Calu3 (cell line): ENCODE results near the gene LDLRAD4. TPM values are rescaled to one million over a fixed set of nuclear protein-coding genes. Genes with fewer than 3 reads are reported as not detected.

ENCODE experiments used
- BruUV-seq: library from RNA; stranded (reverse); fragments of 400-500 nt; replicated peaks from 2 replicates; lab custom pipeline; 2021; lab: Mats Ljungman, UMichigan
- CTCF ChIA-PET: fragments of 300-600 bp; sonication (Branson Sonifier 250); formaldehyde crosslinking; loops from one replicate; lab custom pipeline; 2022; ENCODE audit warnings: antibody characterized with exemption; lab: Charles Lee
- DNase-seq: peaks from one replicate; pipeline ENCODE4 v3.0.0; 2022
- H3K27ac Mint-ChIP-seq: one replicate; pipeline ENCODE4 v1.8.0; 2022; ENCODE audit warnings: mixed read lengths; ENCODE audit not compliant: unreplicated experiment
- H3K27me3 Mint-ChIP-seq: one replicate; pipeline ENCODE4 v1.8.0; 2022; ENCODE audit warnings: mixed read lengths; ENCODE audit not compliant: unreplicated experiment
- H3K36me3 Mint-ChIP-seq: one replicate; pipeline ENCODE4 v1.8.0; 2022; ENCODE audit warnings: mild to moderate bottlenecking, moderate library complexity, mixed read lengths; ENCODE audit not compliant: insufficient read depth, unreplicated experiment
- H3K4me1 Mint-ChIP-seq: one replicate; pipeline ENCODE4 v1.8.0; 2022; ENCODE audit warnings: mild to moderate bottlenecking, low read depth, mixed read lengths; ENCODE audit not compliant: unreplicated experiment
- H3K4me3 Mint-ChIP-seq: one replicate; pipeline ENCODE4 v1.8.0; 2022; ENCODE audit warnings: mild to moderate bottlenecking, low read depth, moderate library complexity, mixed read lengths; ENCODE audit not compliant: unreplicated experiment
- H3K9me3 Mint-ChIP-seq: one replicate; pipeline ENCODE4 v1.8.0; 2022; ENCODE audit warnings: low read depth, mixed read lengths; ENCODE audit not compliant: unreplicated experiment
- CTCF ChIP-seq: fragments of 200-600 bp; IDR thresholded peaks from one replicate; pipeline ENCODE4 v1.8.0; 2022; ENCODE audit warnings: antibody characterized with exemption; ENCODE audit not compliant: unreplicated experiment
- intact Hi-C: fragments of 100-400 bp; cut with micrococcal nuclease; formaldehyde crosslinking; loops from one replicate; pipeline ENCODE4 v1.10.0; 2022; ENCODE audit not compliant: unreplicated experiment
- total RNA-seq: library from RNA; stranded (reverse); gene quantifications from 2 replicates; pipeline ENCODE4 v1.2.3, GENCODE V29; 2022

Gene LDLRAD4
- total RNA-seq, 1 experiment from 2014 or later: 0.50 TPM

GRCh38 chr18:13581496-13582177 is 363.1 kb downstream of the LDLRAD4 start:
- Mint-ChIP-seq H3K4me1 (no peaks in the 10 kb centered on the region), H3K4me3 (no peak overlapping the region), H3K36me3 (no peaks in the 10 kb centered on the region), H3K27me3 (peaks cover 52% of the 10 kb centered on the region), H3K9me3 (no peaks in the 10 kb centered on the region), H3K27ac (no peak overlapping the region)
- CTCF ChIA-PET: no interaction called here
- no TSS peak for BruUV-seq
- DNase-seq: no peak
- intact Hi-C loops: no loop called here
- no peak for TF ChIP-seq CTCF

DNA sequence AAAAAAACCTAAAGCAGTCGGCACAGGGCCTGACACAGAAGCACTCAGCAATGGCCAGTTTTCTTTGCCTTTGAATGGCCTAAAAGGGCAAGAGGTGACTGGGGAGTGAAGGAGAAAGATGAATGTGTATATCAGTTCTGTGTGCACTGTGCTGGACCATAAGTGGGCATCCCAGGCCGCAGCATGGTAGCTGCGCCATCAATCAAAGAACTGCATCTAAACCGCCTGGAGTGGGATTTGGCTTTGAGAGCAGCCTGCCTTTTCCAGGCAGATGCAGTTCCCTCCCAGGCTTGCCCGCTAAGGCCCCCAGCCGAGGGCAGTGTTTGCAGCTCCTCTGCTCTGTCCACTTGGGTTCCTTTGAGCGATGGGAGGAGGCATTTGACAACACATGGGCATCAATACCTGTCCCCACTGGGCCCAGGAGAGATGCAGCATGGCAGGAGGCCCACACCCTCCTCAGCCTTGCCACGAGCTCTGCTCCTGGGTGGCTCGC is 363.7 kb downstream of the LDLRAD4 start:
- DNase-seq: no peak
- no TSS peak for BruUV-seq
- no peak overlapping the region for H3K4me3 Mint-ChIP-seq
- CTCF ChIA-PET: interaction anchor here (0.6 to 0.8 kb wide), 2 partner anchors 12 to 173 kb away, joined by 3 to 6 read pairs; no protein-coding TSS in a partner anchor
- H3K9me3 Mint-ChIP-seq: no peaks in the 10 kb centered on the region
- TF ChIP-seq CTCF: no peak
- H3K4me1 Mint-ChIP-seq: no peaks in the 10 kb centered on the region
- H3K27me3 Mint-ChIP-seq: peaks cover 46% of the 10 kb centered on the region
- intact Hi-C loops: no loop called here
- no peaks in the 10 kb centered on the region for H3K36me3 Mint-ChIP-seq
- H3K27ac Mint-ChIP-seq: no peak overlapping the region

DNA sequence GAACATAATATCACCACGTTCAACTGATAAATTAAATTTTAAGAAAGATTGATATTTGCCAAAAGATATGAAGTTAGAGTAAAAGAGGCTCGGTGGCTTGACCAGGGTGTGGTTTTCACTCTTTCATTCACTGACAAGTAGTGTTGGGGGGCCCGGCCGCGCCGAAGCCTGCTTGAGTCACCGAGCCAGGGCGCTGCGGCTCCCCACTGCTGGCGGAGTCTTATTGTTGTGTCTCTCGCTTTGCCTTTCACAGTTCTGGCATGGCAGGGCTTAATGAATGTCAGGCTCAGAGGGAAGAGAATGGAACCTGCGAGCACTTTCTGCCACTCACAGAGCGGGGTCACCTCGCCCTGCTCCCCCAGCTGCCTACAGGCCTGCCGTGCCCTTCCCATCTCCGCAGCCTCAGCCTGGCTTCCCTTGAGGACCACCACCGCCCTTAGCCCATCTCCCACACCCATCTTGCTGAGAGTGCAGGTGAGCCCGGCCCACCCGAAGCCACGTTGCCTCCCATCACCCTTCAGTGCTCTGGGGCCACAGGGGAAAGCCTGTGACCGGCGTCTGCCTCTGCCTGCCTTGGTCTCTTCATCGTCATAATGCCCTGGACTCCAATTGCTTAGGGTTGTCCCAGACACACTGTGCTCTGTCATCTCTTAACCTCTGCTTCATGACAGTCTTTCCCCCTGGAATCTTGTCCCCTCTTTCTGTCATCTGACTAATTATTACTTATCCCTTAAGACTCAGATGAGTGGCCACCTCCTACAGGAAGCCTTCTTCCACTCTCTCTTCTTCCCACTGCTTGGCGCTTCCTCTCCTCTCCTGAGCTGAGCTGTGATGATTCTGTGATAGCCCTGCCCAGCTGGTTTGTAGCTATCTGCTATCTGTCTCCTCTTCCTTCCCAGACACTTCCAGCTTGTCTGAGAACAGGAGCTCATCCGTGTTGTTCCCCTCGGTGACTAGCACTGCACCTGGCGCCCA is 365.3 kb downstream of the LDLRAD4 start:
- no TSS peak for BruUV-seq
- intact Hi-C loops: no loop called here
- no peak for DNase-seq
- Mint-ChIP-seq H3K27ac (no peak overlapping the region), H3K36me3 (no peaks in the 10 kb centered on the region), H3K4me1 (no peaks in the 10 kb centered on the region), H3K4me3 (no peak overlapping the region), H3K9me3 (no peaks in the 10 kb centered on the region), H3K27me3 (peaks cover 30% of the 10 kb centered on the region)
- TF ChIP-seq CTCF: no peak
- CTCF ChIA-PET: no interaction called here

GRCh38 chr18:13584825-13585224 is 366.3 kb downstream of the LDLRAD4 start:
- no peak for TF ChIP-seq CTCF
- BruUV-seq: no TSS peak
- Mint-ChIP-seq H3K27me3 (peaks cover 29% of the 10 kb centered on the region), H3K9me3 (no peaks in the 10 kb centered on the region), H3K4me1 (no peaks in the 10 kb centered on the region), H3K27ac (no peak overlapping the region), H3K4me3 (no peak overlapping the region), H3K36me3 (no peaks in the 10 kb centered on the region)
- CTCF ChIA-PET: no interaction called here
- DNase-seq: no peak
- intact Hi-C loops: no loop called here
